Esophagus (tissue), 2 donors: ENCODE measurements around the gene ZNF600. TPM values are rescaled to one million over a fixed set of nuclear protein-coding genes. Genes with fewer than 3 reads are reported as not detected.
"Not testable (repeated sequence)": the region's sequence is repeated elsewhere in the genome, so short reads cannot be mapped to it uniquely, and the experiment has no call there.

Experiments used
- H3K27ac ChIP-seq, 2 donors: one replicate each; pipeline ENCODE4 v1.5.1; 2013; ENCODE audit warnings: low read depth in 2 of 2, mild to moderate bottlenecking in 2 of 2, inconsistent platforms in 1 of 2, low read length in 1 of 2, moderate library complexity in 1 of 2
- H3K27me3 ChIP-seq, 2 donors: one replicate each; pipeline ENCODE4 v1.6.1; 2013; ENCODE audit warnings: low read length in 2 of 2, control low read depth in 1 of 2, mild to moderate bottlenecking in 1 of 2; ENCODE audit not compliant: insufficient read depth in 2 of 2, control insufficient read depth in 1 of 2
- H3K36me3 ChIP-seq, 2 donors: one replicate each; pipeline ENCODE4 v1.6.1; 2013; ENCODE audit warnings: low read length in 1 of 2; ENCODE audit not compliant: control insufficient read depth in 2 of 2, insufficient read depth in 2 of 2
- H3K4me1 ChIP-seq, 2 donors: one replicate each; pipeline ENCODE4 v1.6.1; 2013; ENCODE audit warnings: low read length in 1 of 2; ENCODE audit not compliant: control insufficient read depth in 2 of 2, insufficient read depth in 2 of 2
- H3K4me3 ChIP-seq, 2 donors: one replicate each; pipeline ENCODE4 v1.5.1; 2013; ENCODE audit warnings: low read length in 2 of 2, mild to moderate bottlenecking in 2 of 2, low read depth in 1 of 2, moderate library complexity in 1 of 2
- H3K9me3 ChIP-seq, 2 donors: one replicate each; pipeline ENCODE4 v1.6.1; 2013; ENCODE audit warnings: mild to moderate bottlenecking in 2 of 2, low read depth in 1 of 2, low read length in 1 of 2, moderate library complexity in 1 of 2; ENCODE audit not compliant: control insufficient read depth in 2 of 2, insufficient read depth in 1 of 2
- WGBS, 2 donors: extraction: QIAGEN DNeasy Blood & Tissue Kit; methylation state at CpG; one replicate each; pipeline ENCODE4 v1.1.7; 2013; 5-methylcytosine and 5-hydroxymethylcytosine counted together
- polyA plus RNA-seq, 2 donors: library from polyadenylated mRNA; stranded (reverse); fragments of 200-250 nt; gene quantifications; one replicate each; pipeline ENCODE4 v1.2.3, GENCODE V29; 2013
- donor health status: healthy with polysubstance abuse.
- donor health status: Bipolar disorder and iron deficiency.

Gene ZNF600
- polyA plus RNA-seq, 2 donors, result 8.2 to 15.6 TPM

- H3K4me1 ChIP-seq, H3K27me3 ChIP-seq, H3K4me3 ChIP-seq, H3K27ac ChIP-seq: not testable (repeated sequence)
- Histone ChIP-seq H3K9me3 (peaks cover 15 to 43% of the 10 kb centered on the region in 2 donors), H3K36me3 (peaks cover 8 to 13% of the 10 kb centered on the region in 2 donors)
- WGBS, 2 donors, result 97 to 98% methylated on average over 9 of the region's 9 CpGs
Observed at GRCh38 chr19:52799950-52800640, 13.5 kb upstream of the ZNF600 start.

GRCh38 chr19:52789440-52789839 lies 2.8 kb upstream of the ZNF600 start:
- WGBS, 2 donors, result 91 to 95% methylated on average over 6 of the region's 6 CpGs
- H3K36me3 ChIP-seq, result no peaks in the 10 kb centered on the region
- no peak overlapping the region for H3K27ac ChIP-seq
- H3K4me3 ChIP-seq, result no peak overlapping the region
- H3K27me3 ChIP-seq, result no peaks in the 10 kb centered on the region
- H3K4me1 ChIP-seq, result peaks cover 0 to 3% of the 10 kb centered on the region in 2 donors
- peaks cover 3 to 9% of the 10 kb centered on the region in 2 donors for H3K9me3 ChIP-seq

- no peaks in the 10 kb centered on the region for H3K27me3 ChIP-seq
- H3K27ac ChIP-seq, result peak overlapping the region; percentile 13 to 92
- peaks cover 0 to 8% of the 10 kb centered on the region in 2 donors for H3K9me3 ChIP-seq
- H3K4me1 ChIP-seq, result peaks cover 0 to 3% of the 10 kb centered on the region in 2 donors
- 4 to 5% methylated on average over 23 of the region's 23 CpGs for WGBS, 2 donors
- peaks cover 0 to 4% of the 10 kb centered on the region in 2 donors for H3K36me3 ChIP-seq
- H3K4me3 ChIP-seq, result peak overlapping the region; percentile 49 to 77
Observed at GRCh38 chr19:52786078-52786463, 520 bp downstream of the ZNF600 start.

- WGBS, 2 donors, result 86 to 90% methylated on average over 3 of the region's 3 CpGs
- H3K4me1 ChIP-seq, result peaks cover 0 to 3% of the 10 kb centered on the region in 2 donors
- H3K36me3 ChIP-seq, result peaks cover 0 to 6% of the 10 kb centered on the region in 2 donors
- peak overlapping the region in 1 of 2 donors; percentile 49 for H3K4me3 ChIP-seq
- H3K27me3 ChIP-seq, result no peaks in the 10 kb centered on the region
- no peak overlapping the region for H3K27ac ChIP-seq
- H3K9me3 ChIP-seq, result peaks cover 0 to 10% of the 10 kb centered on the region in 2 donors
Observed at GRCh38 chr19:52785506-52785905, 1.1 kb downstream of the ZNF600 start.

GRCh38 chr19:52782864-52783263 lies 3.7 kb downstream of the ZNF600 start:
- not testable (repeated sequence) for H3K27ac ChIP-seq, H3K4me1 ChIP-seq, H3K27me3 ChIP-seq, H3K36me3 ChIP-seq, H3K4me3 ChIP-seq
- peaks cover 0 to 12% of the 10 kb centered on the region in 2 donors for H3K9me3 ChIP-seq
- 87 to 88% methylated on average over 2 of the region's 2 CpGs for WGBS, 2 donors

- peaks cover 2 to 20% of the 10 kb centered on the region in 2 donors for H3K9me3 ChIP-seq
- no peak overlapping the region for H3K27ac ChIP-seq
- H3K4me3 ChIP-seq, result no peak overlapping the region
- no peaks in the 10 kb centered on the region for H3K27me3 ChIP-seq
- 60 to 80% methylated on average over 3 of the region's 3 CpGs for WGBS, 2 donors
- no peaks in the 10 kb centered on the region for H3K4me1 ChIP-seq
- peaks cover 0 to 18% of the 10 kb centered on the region in 2 donors for H3K36me3 ChIP-seq
Observed at GRCh38 chr19:52778811-52779210, 7.8 kb downstream of the ZNF600 start.

- not testable (repeated sequence) for H3K27me3 ChIP-seq, H3K4me1 ChIP-seq, H3K9me3 ChIP-seq, H3K4me3 ChIP-seq, H3K36me3 ChIP-seq, H3K27ac ChIP-seq
- WGBS, 2 donors, result 75 to 76% methylated on average over 2 of the region's 2 CpGs
Observed at GRCh38 chr19:52756447-52756846, 30.1 kb downstream of the ZNF600 start.

GRCh38 chr19:52749780-52750179 lies 36.8 kb downstream of the ZNF600 start:
- Histone ChIP-seq H3K27ac (no peak overlapping the region), H3K36me3 (no peaks in the 10 kb centered on the region), H3K9me3 (peaks cover 0 to under 1% of the 10 kb centered on the region in 2 donors), H3K4me3 (no peak overlapping the region), H3K4me1 (no peaks in the 10 kb centered on the region), H3K27me3 (no peaks in the 10 kb centered on the region)
- 49 to 53% methylated on average over 4 of the region's 4 CpGs for WGBS, 2 donors

GRCh38 chr19:52748336-52748950 lies 38.1 kb downstream of the ZNF600 start:
- WGBS, 2 donors, result 34 to 43% methylated on average over 8 of the region's 8 CpGs
- Histone ChIP-seq H3K36me3 (no peaks in the 10 kb centered on the region), H3K27me3 (no peaks in the 10 kb centered on the region), H3K9me3 (peaks cover 0 to 3% of the 10 kb centered on the region in 2 donors), H3K4me1 (no peaks in the 10 kb centered on the region), H3K4me3 (no peak overlapping the region), H3K27ac (no peak overlapping the region)

- H3K27ac ChIP-seq, H3K36me3 ChIP-seq, H3K9me3 ChIP-seq, H3K27me3 ChIP-seq, H3K4me1 ChIP-seq, H3K4me3 ChIP-seq: not testable (repeated sequence)
- 49 to 61% methylated on average over 10 of the region's 10 CpGs for WGBS, 2 donors
Observed at GRCh38 chr19:52745919-52746318, 40.7 kb downstream of the ZNF600 start.
